NCI-H2171 (cell line): ENCODE measurements around the gene PNMA1.

Source experiments
- DNase-seq: peaks from one replicate; lab custom pipeline; 2025; lab: John Stamatoyannopoulos, UW

The PNMA1 gene

GRCh38 chr14:73750531-73750901 lies 36.3 kb upstream of the PNMA1 start:
- DNase-seq, result no peak

GRCh38 chr14:73749706-73750530 lies 35.7 kb upstream of the PNMA1 start:
- DNase-seq, result no peak

- no peak for DNase-seq
Observed at GRCh38 chr14:73748858-73749357, 34.7 kb upstream of the PNMA1 start.

- no peak for DNase-seq
Observed at GRCh38 chr14:73747379-73748211, 33.4 kb upstream of the PNMA1 start.

GRCh38 chr14:73746520-73747378 lies 32.6 kb upstream of the PNMA1 start:
- DNase-seq, result peak; percentile 48

- DNase-seq, result no peak
Observed at GRCh38 chr14:73745571-73746519, 31.7 kb upstream of the PNMA1 start.

- no peak for DNase-seq
Observed at GRCh38 chr14:73744874-73745529, 30.8 kb upstream of the PNMA1 start.

DNA sequence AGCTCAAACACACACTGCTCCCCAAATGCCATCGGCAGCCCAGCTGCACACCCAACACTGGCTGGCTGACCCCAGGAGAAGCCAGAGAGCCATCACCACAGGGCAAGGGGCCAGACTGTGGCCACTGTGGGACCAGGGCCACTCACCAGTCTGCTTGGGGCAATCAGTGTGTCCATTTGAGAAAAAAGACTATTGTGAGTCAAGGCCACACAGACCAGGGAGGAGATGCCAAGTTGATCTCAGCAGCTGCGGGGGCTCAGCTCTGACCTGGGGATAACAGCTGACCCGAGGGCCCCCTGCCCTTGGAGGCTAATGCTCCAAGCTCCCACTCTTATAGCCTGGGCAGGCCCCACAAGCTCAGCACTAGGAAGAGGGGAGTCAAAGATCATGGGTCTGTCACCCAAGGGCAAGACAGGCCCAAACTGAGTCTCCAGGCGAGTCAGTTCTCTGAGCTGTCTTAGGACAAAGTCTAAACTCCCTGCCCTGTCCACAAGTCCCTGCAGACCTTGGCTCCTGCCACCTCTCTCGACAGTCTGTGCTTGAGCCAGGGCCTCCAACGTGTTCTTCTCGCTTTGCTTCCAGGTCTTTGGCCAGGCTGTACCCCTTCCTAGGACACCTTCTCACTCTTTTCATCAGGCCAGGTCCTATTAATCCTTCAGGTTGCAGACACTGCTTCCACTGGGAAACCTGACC lies 30.1 kb upstream of the PNMA1 start:
- no peak for DNase-seq

DNA sequence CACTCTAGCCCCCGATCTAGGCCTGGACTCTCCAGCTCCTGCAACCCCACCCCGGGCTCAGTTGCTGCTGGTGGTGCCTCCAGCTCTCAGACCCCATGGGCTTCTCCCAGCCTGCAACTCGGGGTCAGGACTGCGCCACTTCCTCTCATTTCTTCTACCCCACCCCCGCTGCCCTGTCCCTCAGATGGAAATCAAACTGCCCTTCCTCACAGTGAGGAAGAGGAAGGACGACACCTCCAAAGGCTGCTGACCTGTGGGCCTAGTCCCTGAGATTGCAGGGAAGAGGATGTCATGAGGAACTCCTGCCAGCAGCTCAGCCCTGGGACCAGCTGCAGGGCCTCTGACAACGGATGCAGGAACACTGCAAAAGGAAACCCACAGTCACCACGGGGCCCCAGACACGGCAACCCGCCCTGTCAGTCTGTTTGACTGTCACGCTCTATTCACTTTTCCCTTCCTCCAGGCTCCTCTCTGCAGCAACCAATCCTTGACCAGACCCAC lies 29.3 kb upstream of the PNMA1 start:
- DNase-seq, result no peak

DNA sequence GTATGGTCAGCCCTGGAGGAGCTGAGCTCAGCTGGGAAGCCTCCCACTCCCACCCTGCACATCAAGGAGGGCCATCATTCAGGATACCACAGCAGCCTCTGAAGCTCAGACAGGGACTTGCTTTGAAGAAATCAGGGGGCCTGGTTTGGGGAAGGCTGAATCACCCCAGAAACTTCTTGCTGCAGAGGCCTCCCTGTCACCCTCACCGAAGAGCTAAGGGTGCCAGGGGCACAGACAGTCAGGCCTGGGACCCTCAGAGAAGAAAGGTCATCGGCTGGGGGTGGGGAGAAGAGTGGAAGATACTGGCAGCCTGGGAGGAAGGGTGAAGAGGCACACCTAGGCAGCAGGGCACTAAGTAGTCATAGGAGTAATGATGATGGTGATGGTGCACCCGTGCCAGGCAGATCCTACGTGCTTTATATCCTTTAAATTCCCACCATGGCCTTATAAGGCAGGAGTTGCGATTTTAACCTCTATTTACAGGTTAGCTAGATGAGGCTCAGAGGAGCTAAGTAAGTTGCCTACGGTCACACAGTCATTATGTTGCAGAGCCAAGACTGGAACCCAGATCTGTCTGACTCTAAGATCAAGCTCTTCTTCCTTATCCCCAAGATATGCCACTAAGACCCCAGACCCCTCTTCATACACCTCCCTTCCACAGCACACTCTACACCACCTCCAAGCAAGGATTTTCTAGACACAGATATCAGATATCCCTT lies 28.5 kb upstream of the PNMA1 start:
- no peak for DNase-seq

- DNase-seq, result no peak
Observed at GRCh38 chr14:73741876-73742519, 27.8 kb upstream of the PNMA1 start.

GRCh38 chr14:73741386-73741875 lies 27.2 kb upstream of the PNMA1 start:
- no peak for DNase-seq

GRCh38 chr14:73740618-73741326 lies 26.6 kb upstream of the PNMA1 start:
- no peak for DNase-seq

DNA sequence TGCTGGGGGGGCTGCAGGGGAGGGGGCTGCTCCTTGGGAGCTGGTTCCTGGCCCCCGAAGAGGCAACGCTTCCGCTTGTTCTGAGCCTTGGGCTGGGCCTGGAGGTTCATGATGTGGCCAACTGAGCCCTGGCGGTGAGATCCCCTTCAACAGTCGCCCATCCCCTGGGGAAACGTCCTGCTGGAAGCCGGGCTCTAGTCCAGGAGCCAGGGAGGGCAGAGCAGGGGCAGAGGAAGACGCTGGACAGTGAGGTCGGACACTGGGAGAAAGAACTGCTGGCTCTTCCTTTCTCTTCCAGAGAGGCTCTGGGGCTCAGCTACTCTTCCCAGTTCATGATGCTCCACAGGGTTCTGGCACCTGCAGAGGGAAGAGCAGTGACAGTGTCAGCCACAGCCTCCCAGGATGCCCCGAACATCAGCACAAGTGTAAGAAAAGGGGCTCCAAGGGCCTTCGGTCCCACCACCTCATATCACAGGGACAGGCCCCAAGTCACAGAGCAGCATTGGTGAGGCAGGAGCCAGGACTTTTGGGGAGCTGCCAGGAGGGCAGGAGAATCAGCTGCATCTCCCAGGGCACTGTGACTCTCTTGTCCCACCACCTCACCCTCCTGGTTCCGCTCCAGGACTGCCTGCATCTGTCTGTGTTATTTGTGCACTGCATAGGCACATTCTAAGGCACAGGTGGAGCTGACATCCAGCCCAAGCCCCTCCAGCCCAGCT lies 25.9 kb upstream of the PNMA1 start:
- no peak for DNase-seq

DNA sequence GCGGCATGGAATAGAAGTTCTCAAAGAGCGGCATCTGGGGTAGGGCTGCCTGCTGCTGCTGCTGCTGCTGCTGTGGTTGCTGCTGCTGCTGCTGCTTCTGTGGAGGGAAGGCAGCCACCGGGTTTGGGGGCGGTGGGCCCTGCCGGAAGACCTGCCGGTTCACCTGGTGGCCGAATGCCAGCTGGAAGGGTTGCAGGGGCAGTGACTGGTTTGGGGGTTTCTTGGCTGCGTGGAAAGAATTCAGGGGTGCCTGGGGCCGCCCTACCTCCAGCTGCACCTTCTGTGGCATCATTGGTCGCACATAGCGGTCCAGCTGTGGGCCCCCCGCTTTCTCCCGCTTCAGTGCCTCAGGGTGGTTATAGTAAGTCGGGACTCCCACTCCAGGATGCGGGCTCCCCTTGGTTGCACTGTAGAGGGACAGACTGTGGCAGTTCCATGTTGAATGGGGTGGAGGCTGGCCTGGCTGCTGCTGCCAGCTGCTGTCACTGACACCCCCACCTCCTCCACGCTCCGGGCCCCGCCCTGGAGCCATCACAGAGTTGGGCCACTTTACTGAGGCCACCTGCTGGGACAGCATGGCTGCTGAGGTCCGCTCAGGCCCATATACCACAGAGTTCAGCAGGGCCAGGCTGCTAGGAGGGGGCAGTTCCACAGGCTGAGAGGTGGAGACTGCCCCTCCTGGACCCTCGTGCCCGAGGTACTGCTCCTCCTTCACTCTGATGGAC lies 25.2 kb upstream of the PNMA1 start:
- no peak for DNase-seq

DNA sequence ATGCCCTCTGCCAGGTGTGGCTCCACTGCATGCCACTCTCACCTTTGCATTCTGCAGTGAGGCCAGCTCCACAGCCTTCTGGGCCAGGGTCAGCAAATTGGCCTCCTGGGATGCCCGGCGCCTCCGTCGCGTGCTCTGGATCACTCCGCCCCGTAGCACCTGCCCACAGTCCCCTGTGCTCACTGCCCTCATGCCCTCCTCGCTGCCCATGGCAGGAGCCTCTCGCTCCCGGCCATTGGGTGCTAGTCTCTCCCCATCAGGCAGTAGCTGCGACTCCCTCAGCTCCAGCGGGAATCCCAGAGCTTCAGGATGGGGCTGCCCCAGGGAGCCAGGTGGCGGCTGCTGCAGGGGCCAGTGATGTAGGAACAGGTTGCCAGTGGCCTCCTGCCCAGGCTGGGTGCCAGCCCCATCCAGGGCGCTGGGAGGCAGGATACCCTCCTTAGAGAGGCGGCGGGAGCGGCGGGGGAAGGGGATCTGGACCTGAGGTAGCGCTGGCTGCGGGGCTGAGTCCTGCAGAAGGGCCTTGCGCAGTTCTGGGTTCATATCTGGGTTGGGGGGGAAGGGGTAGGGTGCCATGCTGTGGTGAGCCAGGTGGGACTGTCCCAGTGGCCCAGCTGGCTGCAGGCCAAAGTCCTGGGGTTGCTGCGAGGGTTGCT lies 24.5 kb upstream of the PNMA1 start:
- no peak for DNase-seq
